ENCODE results near the gene TDRD1. TPM values are rescaled to one million over a fixed set of nuclear protein-coding genes. Genes with fewer than 3 reads are reported as not detected.
A peak's percentile ranks its signal among the peaks of the same experiment; 100 is the strongest.

TDRD1 gene
- total RNA-seq, 1 experiment from 2014 or later: not detected

- Histone ChIP-seq H3K4me1 (ENCODE audit: insufficient read depth, low read length, poor library complexity, severe bottlenecking) (peaks cover 7% of the 10 kb centered on the region), H3K4me3 (ENCODE audit: low read depth, low read length, poor library complexity, severe bottlenecking) (peak within 1 kb of the TSS; percentile 93), H3K27me3 (replicated peaks; ENCODE audit: insufficient read depth, low read depth, low read length, poor library complexity) (no peaks in the 10 kb centered on the region), H3K36me3 (ENCODE audit: insufficient read depth, low read length, poor library complexity, severe bottlenecking) (no peaks in the 10 kb centered on the region), H3K9me3 (ENCODE audit: low read depth, low read length, poor library complexity, severe bottlenecking) (no peaks in the 10 kb centered on the region), H3K27ac (ENCODE audit: low read depth, low read length, poor library complexity, severe bottlenecking) (peak within 1 kb of the TSS; percentile 83)
- no peak for TF ChIP-seq CTCF (conservative IDR thresholded peaks at IDR 0.05; ENCODE audit: low read depth, low read length)
- TF ChIP-seq EZH2 (IDR thresholded peaks at IDR 0.05; ENCODE audit: borderline replicate concordance, low read depth, low read length, poor library complexity, severe bottlenecking): no peak
- BruUV-seq (replicated peaks): no TSS peak
- intact Hi-C loops (cut with micrococcal nuclease; ENCODE audit: unreplicated experiment): no loop called here
- peak; percentile 93 for DNase-seq (ENCODE audit: low spot score)
- ChIA-PET CTCF (no interaction called here), POLR2A (ENCODE audit: low non-redundant PET) (interaction anchor here (0.6 kb wide), 1 partner anchor 317 kb away, joined by 4 read pairs; no protein-coding TSS in a partner anchor)
These were observed 5.0 kb upstream of the TDRD1 start, which contains the start of gene CCDC186 for GRCh38 chr10:114173921-114174694. TSS of gene CCDC186 (minus strand) at chr10:114174203. CDS start at chr10:114163268, 10,935 bp downstream.

GRCh38 chr10:114174695-114175188 is 4.4 kb upstream of the TDRD1 start:
- no peak overlapping the region for H3K27ac ChIP-seq (ENCODE audit: low read depth, low read length, poor library complexity, severe bottlenecking)
- POLR2A ChIA-PET (ENCODE audit: low non-redundant PET): interaction anchor here (0.7 kb wide), 1 partner anchor 323 kb away, joined by 3 read pairs; no protein-coding TSS in a partner anchor

GRCh38 chr10:114175667-114176066 is 3.5 kb upstream of the TDRD1 start:
- no peak for DNase-seq (ENCODE audit: low spot score)
- H3K4me1 ChIP-seq (ENCODE audit: insufficient read depth, low read length, poor library complexity, severe bottlenecking): peaks cover 7% of the 10 kb centered on the region
- H3K4me3 ChIP-seq (ENCODE audit: low read depth, low read length, poor library complexity, severe bottlenecking): no peak overlapping the region
- no peaks in the 10 kb centered on the region for H3K36me3 ChIP-seq (ENCODE audit: insufficient read depth, low read length, poor library complexity, severe bottlenecking)
- intact Hi-C loops (cut with micrococcal nuclease; ENCODE audit: unreplicated experiment): no loop called here
- no peak overlapping the region for H3K27ac ChIP-seq (ENCODE audit: low read depth, low read length, poor library complexity, severe bottlenecking)
- no peaks in the 10 kb centered on the region for H3K9me3 ChIP-seq (ENCODE audit: low read depth, low read length, poor library complexity, severe bottlenecking)
- TF ChIP-seq EZH2 (IDR thresholded peaks at IDR 0.05; ENCODE audit: borderline replicate concordance, low read depth, low read length, poor library complexity, severe bottlenecking) (no peak), CTCF (conservative IDR thresholded peaks at IDR 0.05; ENCODE audit: low read depth, low read length) (no peak)
- BruUV-seq (replicated peaks): no TSS peak
- POLR2A ChIA-PET (ENCODE audit: low non-redundant PET): no interaction called here
- CTCF ChIA-PET: no interaction called here
- no peaks in the 10 kb centered on the region for H3K27me3 ChIP-seq (replicated peaks; ENCODE audit: insufficient read depth, low read depth, low read length, poor library complexity)

More at GRCh38 chr10:114174695-114175188, 4.4 kb upstream of the TDRD1 start:
- CTCF ChIA-PET: no interaction called here
- Histone ChIP-seq H3K36me3 (ENCODE audit: insufficient read depth, low read length, poor library complexity, severe bottlenecking) (no peaks in the 10 kb centered on the region), H3K4me1 (ENCODE audit: insufficient read depth, low read length, poor library complexity, severe bottlenecking) (peaks cover 7% of the 10 kb centered on the region), H3K9me3 (ENCODE audit: low read depth, low read length, poor library complexity, severe bottlenecking) (no peaks in the 10 kb centered on the region), H3K4me3 (ENCODE audit: low read depth, low read length, poor library complexity, severe bottlenecking) (peak overlapping the region; percentile 93), H3K27me3 (replicated peaks; ENCODE audit: insufficient read depth, low read depth, low read length, poor library complexity) (no peaks in the 10 kb centered on the region)
- no peak for DNase-seq (ENCODE audit: low spot score)
- intact Hi-C loops (cut with micrococcal nuclease; ENCODE audit: unreplicated experiment): no loop called here
- TF ChIP-seq CTCF (conservative IDR thresholded peaks at IDR 0.05; ENCODE audit: low read depth, low read length) (no peak), EZH2 (IDR thresholded peaks at IDR 0.05; ENCODE audit: borderline replicate concordance, low read depth, low read length, poor library complexity, severe bottlenecking) (no peak)
- no TSS peak for BruUV-seq (replicated peaks)
